ENCODE data around the gene APOBEC3B. TPM values are rescaled to one million over a fixed set of nuclear protein-coding genes. Genes with fewer than 3 reads are reported as not detected.
A peak's percentile ranks its signal among the peaks of the same experiment; 100 is the strongest.

Gene APOBEC3B
- total and polyA plus RNA-seq, 8 donors, result 1.1 to 8.7 (median 3.8) TPM; not detected in 3

GRCh38 chr22:38948181-38948940 lies 33.8 kb upstream of the APOBEC3B start:
- no peak for DNase-seq
- H3K4me1 ChIP-seq, result peaks cover 0 to 6% (median 0%) of the 10 kb centered on the region in 4 donors
- no peak overlapping the region for H3K27ac ChIP-seq
- H3K9me3 ChIP-seq, result no peaks in the 10 kb centered on the region
- TF ChIP-seq POLR2A (IDR thresholded peaks at IDR 0.05) (no peak), POLR2AphosphoS5 (IDR thresholded peaks at IDR 0.05) (no peak), CTCF (IDR thresholded peaks at IDR 0.05) (no peak), EP300 (IDR thresholded peaks at IDR 0.05) (no peak)
- WGBS, 5 donors, result 87 to 97% (median 93%) methylated on average over 7 of the region's 7 CpGs
- no peak overlapping the region for H3K4me3 ChIP-seq
- peaks cover 0 to 22% (median 0%) of the 10 kb centered on the region in 3 donors for H3K27me3 ChIP-seq
- intact Hi-C loops (cut with DNase I; ENCODE audit: low total_unique reads), result no loop called here
- H3K36me3 ChIP-seq, result no peaks in the 10 kb centered on the region

GRCh38 chr22:38949889-38950405 lies 32.2 kb upstream of the APOBEC3B start:
- 66 to 80% (median 69%) methylated on average over 7 to 8 of the region's 8 CpGs for WGBS, 5 donors
- TF ChIP-seq CTCF (IDR thresholded peaks at IDR 0.05) (no peak), POLR2A (IDR thresholded peaks at IDR 0.05) (no peak), POLR2AphosphoS5 (IDR thresholded peaks at IDR 0.05) (no peak), EP300 (IDR thresholded peaks at IDR 0.05) (no peak)

GRCh38 chr22:38950527-38951295 lies 31.4 kb upstream of the APOBEC3B start:
- Histone ChIP-seq H3K27ac (no peak overlapping the region), H3K9me3 (no peaks in the 10 kb centered on the region), H3K27me3 (peaks cover 0 to 5% (median 0%) of the 10 kb centered on the region in 3 donors), H3K4me1 (peaks cover 11 to 19% (median 14%) of the 10 kb centered on the region in 4 donors), H3K4me3 (no peak overlapping the region), H3K36me3 (no peaks in the 10 kb centered on the region)
- TF ChIP-seq POLR2AphosphoS5 (IDR thresholded peaks at IDR 0.05) (no peak), CTCF (IDR thresholded peaks at IDR 0.05) (no peak)
- 71 to 79% (median 77%) methylated on average over 13 of the region's 13 CpGs for WGBS, 5 donors
- DNase-seq, result no peak
- intact Hi-C loops (cut with DNase I; ENCODE audit: low total_unique reads), result no loop called here

More at GRCh38 chr22:38949889-38950405, 32.2 kb upstream of the APOBEC3B start:
- Histone ChIP-seq H3K27ac (no peak overlapping the region), H3K9me3 (no peaks in the 10 kb centered on the region), H3K4me1 (peaks cover 5 to 15% (median 8%) of the 10 kb centered on the region in 4 donors), H3K27me3 (peaks cover 0 to 8% (median 0%) of the 10 kb centered on the region in 3 donors), H3K4me3 (no peak overlapping the region), H3K36me3 (no peaks in the 10 kb centered on the region)
- intact Hi-C loops (cut with DNase I; ENCODE audit: low total_unique reads), result no loop called here
- no peak for DNase-seq

GRCh38 chr22:38951734-38952133 lies 30.4 kb upstream of the APOBEC3B start:
- TF ChIP-seq EP300 (IDR thresholded peaks at IDR 0.05) (no peak), CTCF (IDR thresholded peaks at IDR 0.05) (no peak), POLR2AphosphoS5 (IDR thresholded peaks at IDR 0.05) (no peak), POLR2A (IDR thresholded peaks at IDR 0.05) (no peak)
- WGBS, 5 donors, result 56 to 63% (median 59%) methylated on average over 2 of the region's 2 CpGs
- Histone ChIP-seq H3K4me1 (peaks cover 11 to 17% (median 14%) of the 10 kb centered on the region in 4 donors), H3K9me3 (no peaks in the 10 kb centered on the region), H3K36me3 (no peaks in the 10 kb centered on the region), H3K27me3 (peaks cover 0 to 3% (median 0%) of the 10 kb centered on the region in 3 donors), H3K4me3 (no peak overlapping the region), H3K27ac (peak overlapping the region in 2 of 5 donors; percentile 71 to 78)
- intact Hi-C loops (cut with DNase I; ENCODE audit: low total_unique reads), result no loop called here
- no peak for DNase-seq

Measured in stomach (tissue), 9 donors.